CD4-positive, alpha-beta T cell treated with Interleukin-4 for 4 hours (primary cell): ENCODE measurements around the gene DOCK2.
"Not testable (repeated sequence)": the region's sequence is repeated elsewhere in the genome, so short reads cannot be mapped to it uniquely, and the experiment has no call there.

ENCODE experiments used
- DNase-seq: peaks from one replicate; pipeline ENCODE4 v3.0.0-alpha.2; 2020

Gene DOCK2

DNA sequence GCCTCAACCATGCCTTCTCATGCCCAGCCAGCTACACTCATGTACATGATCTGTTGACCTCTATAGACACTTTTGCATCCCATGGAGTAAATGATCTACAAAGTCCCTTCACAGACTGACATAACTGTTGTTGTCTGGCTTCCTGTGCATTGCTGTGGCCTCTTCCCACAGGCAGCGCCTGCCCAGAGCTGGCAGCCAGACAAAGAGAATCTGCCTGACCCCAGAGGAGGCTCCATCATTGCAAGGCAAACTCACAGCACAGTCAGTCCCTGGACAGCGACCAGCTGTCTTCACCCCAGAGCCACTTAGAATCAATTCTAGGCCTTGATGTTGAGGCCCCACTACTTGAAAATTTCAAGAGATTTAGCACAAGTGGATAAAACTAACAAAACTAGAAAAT, 277.7 kb downstream of the DOCK2 start:
- DNase-seq, result no peak

DNA sequence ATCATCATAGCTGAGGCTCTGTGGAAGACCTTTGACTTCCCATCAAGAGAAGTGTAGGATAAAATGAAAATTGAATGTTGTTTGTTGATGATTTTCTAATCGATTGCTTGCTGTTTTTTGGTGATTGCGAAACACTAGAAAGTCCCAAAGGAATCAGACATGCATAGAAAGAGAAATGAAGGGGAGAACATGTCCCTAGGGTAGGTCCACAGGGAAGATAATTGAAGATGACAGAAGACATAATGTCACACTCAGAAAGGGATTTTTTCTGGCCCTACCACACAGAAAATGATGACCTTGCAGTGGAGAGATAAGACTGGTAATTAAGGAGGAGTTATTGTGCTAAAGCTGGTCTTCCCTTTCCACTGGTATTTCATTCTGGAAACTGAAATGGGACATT, 280.4 kb downstream of the DOCK2 start:
- DNase-seq, result no peak

DNA sequence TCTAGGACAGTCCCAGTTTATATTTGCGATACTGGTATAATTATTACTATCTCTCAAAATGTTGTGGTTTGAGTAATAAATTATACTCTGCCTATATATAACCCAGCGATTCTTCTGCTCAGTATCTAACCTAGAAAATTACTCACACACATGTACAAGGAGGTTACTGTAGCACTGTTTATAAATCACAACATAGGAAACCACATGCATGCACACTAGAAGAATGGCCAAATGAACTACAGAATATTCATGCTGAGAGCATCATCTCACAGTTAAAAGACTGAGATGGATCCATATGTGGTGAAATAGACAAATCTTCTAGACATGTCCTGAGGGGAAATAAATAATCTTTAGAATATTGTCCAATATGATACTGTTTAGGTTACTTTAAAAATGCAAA, 281.2 kb downstream of the DOCK2 start:
- no peak for DNase-seq

DNA sequence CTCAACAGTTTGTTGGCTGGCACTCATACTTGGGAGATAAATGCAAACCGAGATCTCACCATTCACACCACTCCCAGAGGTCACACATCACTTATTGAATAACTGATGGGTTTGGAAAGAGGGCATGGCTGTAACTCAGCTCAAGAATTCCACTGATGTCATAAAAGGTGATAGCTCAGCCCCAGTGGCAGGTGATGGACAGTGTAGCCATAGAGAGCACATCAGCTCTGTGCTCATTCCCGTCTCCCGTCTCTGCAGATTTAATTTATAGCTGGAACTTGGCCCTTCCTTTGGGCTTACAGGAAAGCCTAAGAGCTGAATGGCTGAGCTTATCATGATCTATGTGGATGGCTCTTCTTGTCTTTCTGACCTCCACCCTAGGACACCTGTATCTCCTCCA, 283.4 kb downstream of the DOCK2 start:
- DNase-seq, result no peak

DNA sequence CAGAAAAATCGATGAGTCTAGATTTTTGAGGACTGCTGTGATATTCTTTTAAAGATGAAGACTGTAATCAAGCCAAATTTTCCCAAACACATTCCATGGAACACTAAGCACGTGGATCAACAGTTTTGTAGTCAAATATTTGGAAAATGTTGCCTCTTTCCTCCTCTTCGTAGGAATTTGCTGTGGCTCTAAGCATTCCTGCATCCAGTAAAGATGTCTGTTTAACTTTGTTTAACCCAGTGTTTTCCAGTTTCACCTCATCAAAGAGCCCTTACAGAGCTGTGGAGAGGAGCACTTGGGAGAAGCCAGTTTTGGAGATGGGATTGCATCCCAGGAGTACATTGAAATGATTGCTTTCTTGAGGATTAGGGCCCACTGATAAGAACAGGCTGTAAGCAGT, 284.3 kb downstream of the DOCK2 start:
- DNase-seq, result no peak

DNA sequence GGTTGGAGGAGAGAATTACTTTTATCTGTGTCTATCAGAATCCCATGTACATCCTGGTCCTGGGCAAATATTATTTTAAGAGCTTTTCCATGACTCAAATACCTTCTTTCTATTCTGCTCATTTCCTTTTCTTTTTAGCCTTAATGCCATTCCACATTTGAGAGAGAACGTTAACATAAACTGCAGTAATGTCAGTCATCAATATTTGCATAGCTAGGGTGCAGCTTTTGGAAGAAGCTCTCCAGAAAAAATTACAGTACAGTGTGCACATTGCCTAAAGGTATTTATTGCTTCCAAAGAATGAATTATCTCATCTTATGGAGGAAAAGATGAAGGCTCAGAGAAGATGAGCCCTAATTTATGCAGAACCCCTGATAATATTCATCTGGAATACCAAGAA, 284.9 kb downstream of the DOCK2 start:
- DNase-seq, result no peak

DNA sequence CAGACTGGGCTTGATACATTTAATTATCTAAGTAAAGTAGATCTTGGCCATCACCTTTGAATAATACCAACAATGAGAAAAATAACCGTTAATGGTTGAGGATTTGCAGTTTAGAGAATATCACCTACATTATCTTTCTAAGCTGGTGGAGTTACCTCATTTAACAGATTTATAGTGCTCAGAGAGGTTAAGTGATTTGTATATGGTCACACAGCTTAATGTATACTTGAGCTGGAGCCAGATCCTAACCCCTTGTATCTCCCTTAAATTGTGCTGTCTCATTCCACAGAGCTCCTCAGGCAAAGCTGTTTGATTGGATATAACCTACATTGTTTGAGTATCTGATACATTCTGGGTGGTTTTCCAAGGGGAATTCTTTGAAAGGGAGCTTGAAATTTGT, 285.4 kb downstream of the DOCK2 start:
- no peak for DNase-seq

DNA sequence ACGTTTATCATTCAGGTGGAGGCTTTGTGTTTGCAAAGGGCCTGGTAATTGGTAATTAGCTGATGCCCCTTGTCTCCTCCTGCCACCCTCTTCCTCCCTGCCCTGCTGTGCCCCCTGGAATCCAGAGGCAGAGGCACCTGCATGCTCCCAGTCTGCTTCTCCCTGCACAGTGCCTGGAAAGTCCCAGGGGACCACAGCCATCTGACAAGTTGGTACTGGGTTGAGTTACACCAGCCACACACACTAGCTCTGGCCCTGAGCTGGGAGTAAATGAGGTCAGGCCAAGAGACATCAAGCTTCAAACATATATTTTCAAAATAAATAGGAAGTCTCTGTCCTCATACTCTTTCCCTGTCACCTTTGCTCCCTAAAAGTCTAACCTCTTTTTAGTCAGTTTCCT, 286.9 kb downstream of the DOCK2 start:
- DNase-seq, result no peak

DNA sequence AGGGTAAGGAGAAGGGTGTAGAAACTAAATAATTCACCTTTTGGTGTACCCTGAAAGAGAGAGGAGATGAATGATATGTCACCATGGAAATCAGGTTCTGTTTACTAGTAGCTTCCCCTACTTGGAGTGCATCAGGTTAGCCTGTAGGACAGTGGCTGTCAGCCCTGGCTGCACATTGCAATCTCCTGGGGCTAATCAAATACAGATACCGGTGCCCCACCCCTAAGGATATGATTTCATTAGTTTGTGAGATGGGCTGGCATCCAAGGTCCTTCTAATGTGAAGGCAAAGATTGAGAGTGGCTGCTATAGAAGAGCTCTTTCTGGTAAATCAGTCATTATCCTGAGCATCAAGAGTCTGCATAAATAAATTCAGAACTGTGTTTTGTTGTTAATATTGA, 296.1 kb downstream of the DOCK2 start:
- no peak for DNase-seq

DNA sequence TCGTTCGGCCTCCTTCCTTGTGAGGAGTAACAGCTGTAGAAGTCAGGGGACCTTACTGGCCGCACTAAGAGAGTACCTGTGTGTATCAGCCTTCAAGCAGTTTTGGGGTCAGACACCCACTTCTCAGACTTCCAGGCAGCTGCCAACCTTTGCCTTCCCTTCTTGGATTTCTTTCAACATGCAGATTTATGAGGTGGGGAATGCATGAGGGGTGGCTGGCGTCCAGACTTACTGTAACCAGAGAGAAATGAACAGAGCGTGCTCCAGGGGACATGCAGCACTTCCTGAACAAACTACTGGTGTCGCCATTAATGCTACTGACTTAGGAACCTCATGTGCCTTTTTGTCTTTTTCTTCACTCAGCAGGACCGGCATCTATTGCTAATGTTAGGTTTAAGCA, 296.5 kb downstream of the DOCK2 start:
- no peak for DNase-seq

DNA sequence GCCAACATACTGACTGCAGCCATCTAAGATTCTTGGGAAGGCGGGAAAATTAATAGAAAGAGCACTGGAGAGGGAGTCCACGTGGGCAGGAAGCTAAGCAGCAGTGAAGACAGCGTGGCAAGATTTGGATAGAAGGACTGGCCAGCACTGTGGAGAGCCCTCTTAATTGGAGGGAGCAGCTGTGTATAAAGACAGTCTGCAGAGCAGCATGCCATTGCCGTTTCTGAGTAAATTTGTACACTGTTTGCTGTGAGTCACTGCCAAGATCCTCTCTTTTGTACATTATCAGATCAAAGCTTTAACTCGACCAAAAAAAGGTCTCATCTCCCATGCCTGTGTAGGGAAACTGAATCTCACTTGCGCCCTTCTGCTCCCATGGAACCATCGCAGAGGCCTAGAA, 297.9 kb downstream of the DOCK2 start:
- no peak for DNase-seq

DNA sequence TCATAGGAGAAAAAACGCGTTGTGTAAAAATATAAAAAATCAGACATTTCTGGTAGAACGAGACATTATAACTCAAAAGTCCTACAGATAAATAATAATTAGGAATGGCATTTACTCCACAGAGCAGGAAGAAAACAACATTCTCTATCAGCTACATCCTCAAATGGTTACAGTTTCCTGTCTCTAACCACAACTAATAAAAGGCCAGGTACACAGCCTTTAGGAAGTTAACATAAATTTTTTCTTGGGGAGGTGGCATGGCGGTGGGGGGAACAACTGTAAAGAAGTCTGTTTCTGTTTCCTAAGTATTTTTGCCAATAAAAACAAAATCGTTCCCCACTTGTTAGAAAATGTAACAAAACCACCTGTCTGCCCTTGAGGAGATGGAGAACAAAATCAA, 298.7 kb downstream of the DOCK2 start:
- no peak for DNase-seq

DNA sequence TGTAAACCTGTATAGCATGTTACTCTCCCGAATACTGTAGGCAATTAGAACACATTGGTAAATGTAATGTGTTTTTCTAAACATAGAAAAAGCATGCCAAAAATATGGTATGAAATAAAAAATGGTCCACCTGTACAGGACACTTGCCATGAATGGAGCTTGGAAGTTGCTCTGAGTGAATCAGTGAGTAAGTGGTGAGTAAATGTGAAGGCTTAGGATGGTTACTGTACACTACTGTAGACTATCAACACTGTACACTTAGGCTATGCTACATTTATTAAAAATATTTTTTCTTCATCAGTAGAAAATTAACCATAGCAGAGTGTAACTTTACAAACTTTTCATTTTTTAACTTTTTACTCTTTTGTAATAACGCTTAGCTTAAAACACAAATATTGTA, 301.4 kb downstream of the DOCK2 start:
- no peak for DNase-seq

DNA sequence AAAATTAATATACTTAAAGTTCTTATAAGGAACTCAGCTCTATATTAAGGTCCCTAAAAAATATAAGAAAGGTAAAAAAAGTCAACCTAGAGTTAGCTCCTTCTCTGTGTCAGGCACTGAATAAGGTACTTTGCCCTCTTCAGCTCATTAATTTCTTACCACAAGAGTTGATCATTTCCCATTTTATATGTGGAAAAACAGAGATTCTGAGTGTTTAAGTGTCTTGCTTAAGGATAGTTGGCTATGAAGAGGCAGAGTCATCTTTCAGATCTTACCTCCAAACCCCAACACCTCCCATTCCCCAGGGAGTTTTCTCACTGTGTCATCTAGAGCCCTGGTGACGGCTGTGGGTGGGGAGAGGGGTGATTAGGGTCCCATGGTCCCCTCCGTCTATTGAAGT, 302.7 kb downstream of the DOCK2 start:
- no peak for DNase-seq

DNA sequence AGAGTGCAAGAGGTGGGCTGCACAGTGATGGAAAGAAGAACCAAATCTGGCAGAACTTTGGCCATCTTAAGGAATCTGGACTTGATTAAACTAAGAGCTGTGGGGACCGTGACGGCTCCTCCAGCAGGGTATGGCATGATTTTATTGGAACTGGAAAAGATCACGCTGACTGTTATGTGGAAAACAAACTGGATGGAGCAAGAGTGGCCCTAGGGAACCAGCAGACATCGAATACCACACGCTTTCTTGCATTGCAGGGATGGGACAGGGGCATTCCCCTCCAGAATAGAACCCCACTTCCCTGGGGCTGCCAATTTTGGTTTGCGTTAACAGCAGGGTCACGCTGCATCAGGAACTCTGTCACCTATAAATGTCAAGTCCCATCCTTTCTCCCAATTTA, 304.5 kb downstream of the DOCK2 start:
- no peak for DNase-seq

DNA sequence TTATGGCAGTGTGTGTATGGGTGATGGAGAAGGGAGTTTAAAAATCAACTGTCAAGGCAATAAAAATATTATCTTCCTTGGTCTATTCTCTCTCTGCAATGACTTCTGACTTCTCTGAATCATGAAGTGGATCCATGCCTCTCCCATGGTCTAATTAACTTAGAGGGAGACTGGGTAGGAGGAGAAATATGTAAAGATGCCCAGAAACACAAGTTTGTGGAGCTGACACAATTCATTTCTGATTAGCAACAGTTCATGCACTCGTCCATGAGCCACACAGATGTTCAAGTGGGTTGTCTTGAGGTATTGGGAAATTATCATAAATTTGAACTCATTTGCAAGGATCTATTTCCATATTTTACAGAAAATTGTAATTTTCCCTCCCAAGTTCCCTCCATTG, 305.1 kb downstream of the DOCK2 start:
- no peak for DNase-seq

DNA sequence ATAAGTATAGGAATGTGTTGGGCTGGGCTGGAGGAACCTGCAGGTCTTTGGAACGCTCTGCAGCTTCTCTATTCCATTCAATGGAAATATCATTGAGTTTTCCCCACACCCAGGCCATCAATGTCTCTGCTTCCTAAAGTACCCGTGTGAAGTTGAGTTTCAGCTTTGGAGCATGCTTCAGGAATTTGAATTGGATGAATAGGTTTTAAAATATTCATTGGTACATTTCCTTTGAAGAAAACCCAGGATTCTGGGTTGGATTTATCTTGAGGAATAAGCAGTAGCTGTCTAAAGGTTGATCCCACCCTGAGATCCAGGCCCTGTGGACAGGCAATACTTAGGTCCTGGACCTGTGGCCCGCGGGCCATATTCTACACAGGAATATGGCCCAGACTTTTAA, 306.0 kb downstream of the DOCK2 start:
- no peak for DNase-seq

DNA sequence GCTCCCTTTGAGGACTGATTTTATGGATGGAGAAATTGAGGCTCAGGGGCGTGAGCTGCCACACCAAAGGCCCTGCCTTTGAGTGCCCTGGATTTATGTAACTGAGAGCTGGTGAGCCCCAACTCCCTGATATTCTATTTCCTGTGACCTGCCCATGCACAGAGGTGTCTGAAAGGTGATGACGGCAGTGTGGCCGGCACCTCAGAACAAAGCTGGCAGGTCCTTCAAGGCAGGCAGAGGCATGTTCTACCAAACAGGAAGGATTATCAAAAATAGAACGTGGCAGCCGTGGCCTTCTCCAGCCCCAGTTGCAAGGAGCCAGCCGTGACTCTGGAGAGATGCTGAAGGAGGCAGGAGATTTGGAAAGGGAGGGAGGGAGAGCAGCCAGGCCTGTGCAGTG, 307.0 kb downstream of the DOCK2 start:
- DNase-seq, result no peak

DNA sequence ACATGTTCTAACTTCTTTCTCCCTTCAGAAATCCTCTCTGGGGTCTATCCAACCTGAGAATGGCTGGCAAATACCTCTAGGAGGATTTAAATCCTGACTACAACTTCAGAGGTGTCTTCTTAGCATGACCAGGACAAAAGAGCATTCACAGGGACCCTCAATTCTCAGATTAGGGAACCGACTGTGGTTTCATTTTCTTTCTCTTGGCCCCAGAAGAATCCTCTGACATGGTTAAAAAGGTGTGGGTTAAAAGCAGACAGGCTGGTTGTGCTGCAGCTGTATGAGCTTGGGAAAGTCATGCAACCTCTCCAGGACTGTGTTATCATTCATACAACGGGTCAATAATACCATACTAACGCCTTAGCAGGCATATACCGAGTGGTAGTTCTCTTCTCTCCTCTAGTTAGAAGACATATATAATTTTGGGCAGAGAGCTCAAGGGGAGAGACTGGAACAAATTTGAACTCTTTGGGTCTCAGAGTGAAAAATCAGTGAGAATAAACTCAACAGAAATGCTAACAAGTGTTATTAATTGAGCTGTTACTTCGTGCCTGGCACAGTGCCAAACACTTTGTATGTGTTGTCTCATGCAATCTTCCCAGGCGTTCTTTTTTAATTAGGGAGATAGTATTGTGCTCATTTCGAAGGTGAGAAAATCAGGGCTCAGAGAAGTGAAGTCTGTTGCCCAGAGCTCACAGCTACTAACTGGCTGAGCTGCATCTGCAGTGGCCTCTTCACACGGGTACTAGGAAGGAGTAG, 308.0 kb downstream of the DOCK2 start:
- DNase-seq, result no peak

DNA sequence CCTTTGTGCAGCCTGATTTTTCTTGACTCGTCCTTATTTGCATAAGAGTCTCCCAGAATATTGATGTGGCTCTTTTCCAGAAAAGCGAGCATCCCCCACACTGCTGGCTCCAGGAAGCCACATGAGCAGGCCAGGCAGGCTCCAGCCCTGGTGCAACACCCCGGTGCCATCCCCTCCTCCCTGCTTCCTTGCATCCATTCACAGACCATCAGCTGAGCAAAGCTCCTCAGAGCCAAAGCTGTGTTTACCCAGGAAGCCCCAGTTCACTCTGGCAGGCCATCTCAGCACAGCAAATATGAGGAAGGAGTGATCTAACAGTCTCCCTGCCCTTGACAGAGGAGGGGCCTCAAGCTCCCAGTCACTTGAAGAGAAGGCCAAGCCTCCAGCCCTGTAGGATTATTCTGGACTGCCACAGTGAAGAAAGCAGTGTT, 308.8 kb downstream of the DOCK2 start:
- DNase-seq, result no peak

DNA sequence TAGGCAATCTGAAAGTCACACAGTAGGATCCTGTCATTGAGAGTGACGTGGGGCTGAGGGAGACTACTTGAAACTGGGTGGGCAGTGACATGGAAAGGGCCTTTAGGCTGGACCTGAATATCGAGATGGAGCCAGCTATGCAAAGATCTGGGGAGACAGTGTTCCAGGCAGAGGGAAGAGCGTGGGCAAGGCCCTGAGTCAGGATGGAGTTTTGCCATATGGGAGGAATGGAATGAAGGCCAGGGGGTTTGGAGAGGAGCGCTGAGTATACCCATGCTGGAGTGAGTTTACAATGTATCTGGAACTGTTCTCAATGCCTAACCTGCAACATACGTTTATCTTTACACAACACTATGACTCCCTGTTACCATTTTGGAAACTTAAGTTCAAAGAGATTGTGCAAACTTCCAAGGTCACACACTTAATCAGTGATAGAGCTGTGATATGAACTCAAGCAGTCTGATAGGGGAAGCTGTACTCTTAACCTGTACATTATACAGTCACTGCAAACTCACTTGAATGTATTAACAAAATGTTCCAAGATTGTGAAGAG, 309.7 kb downstream of the DOCK2 start:
- no peak for DNase-seq

DNA sequence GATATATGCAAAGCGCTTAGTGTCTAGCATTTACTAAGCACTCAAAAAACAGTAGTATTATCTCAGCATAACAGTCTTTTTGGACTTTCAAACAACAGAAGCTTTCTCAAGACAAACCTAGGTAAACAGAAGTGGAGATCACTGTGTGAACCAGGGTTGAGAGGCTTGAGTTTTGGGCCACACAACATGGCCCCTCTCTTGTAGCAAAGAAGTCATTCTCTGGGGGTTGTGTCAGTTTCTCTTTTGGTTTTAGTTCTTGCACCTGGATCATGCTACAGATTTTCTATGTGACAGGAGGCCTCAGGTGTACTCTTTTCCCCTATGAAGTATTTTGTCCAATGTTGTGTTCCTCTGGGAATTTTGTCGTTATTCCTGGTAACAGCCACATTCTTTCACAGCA, 313.3 kb downstream of the DOCK2 start:
- no peak for DNase-seq

DNA sequence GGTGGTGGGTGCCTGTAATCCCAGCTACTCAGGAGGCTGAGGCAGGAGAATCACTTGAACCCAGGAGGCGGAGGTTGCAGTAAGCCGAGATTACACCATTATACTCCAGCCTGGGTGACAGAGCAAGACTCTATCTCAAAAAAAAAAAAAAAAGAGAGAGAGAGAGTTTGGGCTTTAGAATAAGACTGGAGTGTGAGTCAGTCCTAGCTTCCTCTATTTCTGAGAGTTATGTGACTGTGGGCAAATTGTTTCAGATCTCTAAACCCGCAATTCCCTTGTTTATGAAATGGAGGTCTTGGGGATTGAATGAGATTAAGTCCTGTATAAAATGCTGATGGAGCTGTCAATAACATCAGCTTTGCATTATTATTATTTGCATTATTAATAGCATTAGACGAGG, 316.1 kb downstream of the DOCK2 start:
- not testable (repeated sequence) for DNase-seq

DNA sequence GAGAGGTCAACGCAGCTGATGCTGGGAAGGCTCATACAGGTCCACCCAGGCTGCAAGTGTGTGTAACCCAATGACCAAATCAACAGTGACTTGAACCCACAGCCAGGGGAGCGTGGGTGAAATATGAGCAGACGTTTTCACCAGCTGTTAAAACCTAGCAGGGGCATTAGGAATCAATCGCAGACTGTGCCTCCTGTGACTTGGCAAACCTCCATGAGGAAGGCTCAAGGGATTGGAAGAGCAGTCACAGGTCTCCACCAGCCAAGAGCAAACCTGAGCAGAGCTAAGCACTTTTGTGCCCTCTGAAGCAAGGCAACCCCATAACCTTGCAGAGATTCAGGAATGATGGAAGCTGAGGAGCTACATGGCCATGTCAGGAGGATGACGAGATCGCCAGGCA, 317.7 kb downstream of the DOCK2 start:
- DNase-seq, result no peak

DNA sequence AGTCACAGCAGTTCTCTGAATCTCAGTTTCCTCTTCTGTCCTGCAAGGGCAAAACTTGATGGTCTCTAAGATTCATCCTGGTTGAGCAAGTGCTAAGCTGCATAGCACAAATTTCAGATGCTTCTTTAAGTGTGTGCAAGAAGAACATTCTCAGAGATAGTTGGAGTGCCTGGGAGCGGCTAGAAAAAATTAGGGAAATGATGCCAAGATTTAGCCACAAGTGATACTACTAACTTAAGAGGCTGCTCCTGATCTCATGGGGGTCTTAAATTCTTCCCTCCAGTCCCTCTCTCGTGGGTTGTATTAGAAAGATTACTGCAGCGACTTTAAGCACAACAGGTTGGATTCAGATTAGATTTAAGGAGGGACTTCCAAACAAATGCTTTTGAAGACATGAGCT, 319.1 kb downstream of the DOCK2 start:
- DNase-seq, result no peak
